ACHN (cell line): ENCODE results near the gene ARFRP1.
A peak's percentile ranks its signal among the peaks of the same experiment; 100 is the strongest.

ENCODE experiments used
- DNase-seq: peaks from one replicate; pipeline ENCODE4 v3.0.0-alpha.2; 2015
- in situ Hi-C: cut with HindIII; loops from 2 replicates; pipeline ENCODE4 v1.10.0; 2017; ENCODE audit warnings: low sequenced_read_pairs, low pct_ligation_motif_present, low pct_unique_long_range_greater_than_20kb

ARFRP1 gene

DNA sequence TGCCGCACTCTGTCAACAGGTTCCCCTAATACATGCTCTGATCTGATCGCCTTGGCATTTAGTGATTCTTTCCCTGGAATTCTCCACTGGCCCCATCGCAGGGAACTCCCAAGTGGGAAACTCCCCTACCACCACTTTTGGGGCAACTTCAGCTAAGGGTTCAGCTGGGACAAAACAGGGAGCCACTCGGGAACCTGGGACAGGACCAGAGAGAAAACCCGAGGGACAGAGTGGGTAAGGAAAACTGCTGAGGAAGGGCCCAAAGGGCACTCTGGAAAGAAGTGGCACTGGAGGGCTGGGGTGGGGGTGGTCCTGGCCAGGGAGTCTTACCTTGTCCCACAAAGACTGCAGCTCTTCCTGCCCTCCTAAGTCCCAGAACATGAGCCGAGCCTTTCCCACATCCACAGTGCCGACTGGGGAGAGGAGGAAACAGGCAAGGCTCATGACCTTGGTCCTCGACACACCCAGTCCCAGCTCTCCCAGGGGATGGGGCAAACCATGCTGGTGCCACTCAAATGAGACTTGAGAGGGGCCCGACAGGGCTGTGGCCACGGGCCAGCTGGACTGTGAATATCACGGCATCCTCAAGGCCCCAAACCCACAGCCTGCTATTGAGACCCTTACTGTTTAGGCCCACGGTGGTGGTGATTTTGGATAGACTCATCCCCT, 1.6 kb downstream of the ARFRP1 start:
- in situ Hi-C loops = no loop called here
- no peak for DNase-seq

DNA sequence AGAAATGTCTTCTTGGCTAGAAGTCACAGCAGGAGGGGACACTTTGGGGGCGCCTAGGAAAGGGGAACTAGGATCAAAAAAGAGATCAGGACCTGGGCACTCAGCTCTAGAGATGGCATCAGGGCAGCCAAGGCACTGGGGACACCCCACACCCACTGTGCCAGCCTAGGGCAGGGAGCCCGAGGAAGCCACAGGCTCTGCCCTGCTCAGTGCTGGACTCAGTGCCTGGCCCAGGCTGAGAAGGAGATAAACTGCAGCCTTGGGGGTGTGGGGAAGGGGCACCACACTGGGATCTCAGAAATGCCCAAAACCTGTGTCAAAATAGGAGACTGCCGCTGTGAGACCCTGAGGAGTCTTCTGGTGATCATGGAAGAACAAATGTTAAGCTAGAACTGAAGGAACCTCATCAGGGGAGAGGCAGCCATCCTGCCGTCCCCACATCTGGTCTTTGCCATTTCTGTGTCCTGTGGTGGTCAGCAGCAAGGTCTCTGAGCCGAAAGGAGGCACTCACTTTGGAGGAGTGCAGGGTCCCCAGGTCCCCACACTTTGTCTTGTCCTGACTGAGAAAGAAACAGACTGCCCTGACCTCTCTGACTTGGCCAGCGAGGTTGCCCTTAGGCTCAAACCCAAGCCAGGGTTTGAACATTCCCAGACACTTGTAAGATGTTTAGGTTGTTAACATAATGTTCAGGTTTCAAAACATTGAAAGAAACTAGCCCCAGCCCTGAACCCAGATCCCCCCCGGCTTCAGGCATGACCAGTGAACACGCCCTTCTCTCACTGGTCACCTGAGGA, 2.3 kb downstream of the ARFRP1 start:
- in situ Hi-C loops = no loop called here
- DNase-seq = no peak

DNA sequence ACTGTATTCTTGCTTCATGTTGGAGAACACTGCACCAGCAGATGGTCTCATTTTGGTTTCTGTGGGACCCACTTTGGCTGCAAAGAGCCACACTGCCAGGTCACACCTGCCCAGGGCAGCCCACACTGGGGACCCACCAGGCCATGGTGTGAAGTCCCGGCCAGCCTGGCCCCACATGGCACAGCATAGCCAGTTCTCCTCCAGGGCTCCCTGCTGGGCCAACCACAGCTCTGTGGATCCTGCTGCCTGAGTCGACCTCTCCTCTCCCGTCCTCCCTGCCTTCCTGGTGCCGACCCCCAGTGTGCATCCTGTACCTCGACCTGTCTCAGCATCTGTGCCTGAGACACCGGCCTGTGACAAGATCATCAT, 3.0 kb downstream of the ARFRP1 start:
- in situ Hi-C loops = no loop called here
- no peak for DNase-seq

DNA sequence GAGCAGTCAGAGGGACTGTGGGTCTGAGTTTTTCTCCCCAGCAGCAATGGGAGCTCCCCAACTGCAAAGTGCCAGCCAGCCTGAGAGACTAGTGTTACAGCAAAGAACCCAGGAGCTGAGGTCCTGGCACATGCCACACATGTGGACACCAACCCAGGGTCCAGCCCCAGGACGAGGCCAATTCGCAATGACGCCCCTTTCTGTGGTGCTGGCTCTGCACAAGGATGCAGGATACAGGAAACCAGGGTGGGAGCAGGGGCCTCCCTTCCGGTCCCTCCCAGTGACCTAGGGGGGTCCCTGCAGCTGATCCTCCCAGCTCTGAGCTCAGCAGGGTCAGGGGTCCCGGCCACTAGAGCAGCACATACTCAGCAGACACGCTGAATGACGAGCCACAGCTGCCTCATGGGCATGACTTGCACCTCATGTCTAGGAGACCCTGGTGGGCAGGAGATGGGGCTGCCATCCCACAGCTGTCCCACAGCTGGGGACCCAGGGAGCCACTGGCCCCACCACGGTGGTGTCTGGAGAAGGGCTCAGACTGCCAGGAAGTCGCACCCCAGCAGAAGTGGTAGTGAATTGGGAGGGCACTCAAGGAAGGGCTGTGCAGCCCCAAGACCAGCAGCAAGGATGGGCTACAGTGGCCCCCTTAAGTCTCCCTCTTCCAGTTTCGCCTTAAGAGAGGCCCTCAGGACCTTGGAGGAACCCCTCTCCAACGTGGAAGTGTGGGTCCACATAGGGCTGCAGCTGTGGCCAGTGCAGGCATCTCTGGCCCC, 3.6 kb downstream of the ARFRP1 start:
- DNase-seq = no peak
- in situ Hi-C loops = no loop called here

DNA sequence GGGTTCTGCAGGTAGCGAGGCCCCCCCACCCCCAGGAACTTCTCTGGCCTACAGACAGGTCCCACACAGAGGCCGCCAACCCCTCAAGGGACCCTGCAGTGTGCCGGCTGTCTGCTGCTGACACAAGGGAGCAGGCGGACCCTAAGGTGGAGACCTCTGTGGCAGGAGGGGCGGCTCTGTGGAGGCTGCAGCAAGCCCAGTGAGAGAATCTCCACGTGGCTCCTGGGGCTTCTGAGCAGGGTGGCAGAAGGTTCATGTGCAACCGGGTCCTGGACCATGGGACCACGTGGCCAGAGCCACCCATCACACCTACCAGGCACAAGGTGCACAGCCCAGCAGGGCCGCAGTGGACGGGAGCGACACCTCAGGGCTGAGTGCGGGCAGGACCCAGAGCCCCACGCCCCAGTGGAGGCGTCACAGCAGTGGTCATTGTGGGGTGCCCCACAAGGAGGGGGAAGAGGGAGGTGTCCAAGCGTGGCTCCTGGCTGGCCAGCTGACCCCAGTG, 4.3 kb downstream of the ARFRP1 start:
- in situ Hi-C loops = no loop called here

DNA sequence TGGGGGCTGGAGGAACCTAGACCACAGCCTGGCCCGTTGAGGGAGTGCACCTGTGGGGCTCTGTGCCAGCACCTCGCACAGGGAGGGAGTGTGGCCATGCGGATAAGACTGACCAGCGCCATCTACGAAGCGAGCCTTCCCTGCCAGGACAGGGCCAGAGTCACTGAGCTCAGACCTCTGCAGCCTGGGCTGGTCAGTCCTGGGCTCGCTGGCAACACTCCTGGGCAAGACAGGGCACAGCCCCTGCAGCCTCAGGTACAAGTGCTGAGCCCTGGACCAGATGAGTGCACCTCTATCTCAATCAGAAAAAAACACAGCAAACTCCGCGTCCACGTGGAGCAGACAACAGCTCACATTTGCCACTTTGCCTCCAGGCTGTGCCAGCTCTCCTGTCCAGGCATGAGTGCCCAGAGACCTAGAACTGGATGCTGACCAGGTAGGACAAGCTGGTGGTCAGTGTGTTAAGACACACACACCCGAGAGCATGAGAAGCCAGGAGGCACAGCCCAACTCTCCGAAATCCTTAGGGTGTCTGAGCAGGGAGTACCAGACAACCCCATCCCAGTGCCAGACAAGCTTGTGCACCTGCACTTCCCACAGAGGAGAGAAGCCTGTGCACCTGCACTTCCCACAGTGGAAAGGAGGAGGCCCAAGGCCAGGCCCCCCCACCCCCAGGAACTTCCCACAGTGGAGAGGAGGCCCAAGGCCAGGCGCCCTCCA, 4.9 kb downstream of the ARFRP1 start:
- DNase-seq = no peak
- in situ Hi-C loops = no loop called here

More for the DNA sequence above, 4.3 kb downstream of the ARFRP1 start:
- DNase-seq = no peak

DNA sequence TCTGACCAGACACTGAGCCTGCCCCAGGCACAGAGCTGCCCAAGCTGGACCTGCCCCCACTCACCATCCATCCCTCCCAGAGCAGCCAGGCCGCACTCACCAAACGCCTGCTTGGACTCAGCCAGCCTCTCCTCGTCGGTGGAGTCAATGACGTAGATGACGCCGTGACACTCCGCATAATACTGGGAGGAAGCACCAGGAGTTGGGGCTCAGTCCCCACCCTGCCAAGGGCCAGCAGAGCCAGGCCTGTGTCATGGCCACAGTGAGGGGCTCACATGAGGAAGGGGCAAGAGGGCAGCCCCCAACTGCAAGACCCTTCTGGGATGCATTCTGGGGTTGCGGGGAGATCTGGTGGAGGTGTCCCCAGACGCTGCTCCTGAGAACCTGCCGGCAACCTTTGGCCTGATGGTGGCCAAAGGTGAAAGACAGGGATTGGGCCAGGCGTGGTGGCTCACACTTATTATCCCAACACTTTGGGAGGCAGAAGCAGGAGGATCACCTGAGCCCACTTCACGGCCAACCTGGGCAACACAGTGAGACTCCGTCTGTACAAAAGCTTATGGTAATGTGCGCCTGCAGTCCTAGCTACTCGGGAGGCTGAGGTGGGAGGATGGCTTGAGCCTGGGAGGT, 5.6 kb downstream of the ARFRP1 start:
- DNase-seq = no peak
- in situ Hi-C loops = no loop called here

DNA sequence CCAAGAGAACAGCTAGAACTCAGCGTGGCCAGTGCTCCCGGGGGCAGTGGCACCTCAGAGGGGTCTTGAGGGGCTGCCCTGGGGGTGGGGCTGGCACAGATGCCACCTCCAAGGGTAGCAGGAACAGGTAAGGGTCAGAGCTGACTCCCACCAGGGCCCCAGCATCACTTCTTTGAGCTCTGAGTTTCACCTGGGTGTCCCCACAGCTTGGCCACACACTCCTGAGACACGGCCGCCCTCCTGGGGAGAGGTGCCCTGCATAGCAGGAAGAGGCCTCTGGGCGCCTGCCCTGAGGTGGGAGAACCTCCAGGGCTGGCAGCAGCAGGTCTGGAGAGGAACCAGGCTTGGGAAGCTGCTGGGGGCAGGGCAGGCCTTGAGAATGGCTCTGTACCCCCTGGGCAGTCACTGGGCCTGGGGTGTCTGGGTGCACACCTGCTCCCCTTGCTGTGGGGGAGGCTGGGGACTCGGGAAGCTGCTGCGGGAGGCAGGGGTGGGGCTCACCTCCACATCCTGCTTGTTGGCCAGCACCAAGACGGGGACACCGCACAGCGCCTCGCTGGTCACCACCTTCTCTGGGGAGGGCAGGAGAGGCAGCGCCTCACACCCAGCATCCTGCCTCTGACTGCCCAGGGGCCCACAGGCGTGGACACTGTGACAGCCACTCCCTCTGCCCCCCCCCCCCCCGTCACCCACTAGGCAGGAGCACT, 6.3 kb downstream of the ARFRP1 start:
- DNase-seq = no peak
- in situ Hi-C loops = no loop called here

DNA sequence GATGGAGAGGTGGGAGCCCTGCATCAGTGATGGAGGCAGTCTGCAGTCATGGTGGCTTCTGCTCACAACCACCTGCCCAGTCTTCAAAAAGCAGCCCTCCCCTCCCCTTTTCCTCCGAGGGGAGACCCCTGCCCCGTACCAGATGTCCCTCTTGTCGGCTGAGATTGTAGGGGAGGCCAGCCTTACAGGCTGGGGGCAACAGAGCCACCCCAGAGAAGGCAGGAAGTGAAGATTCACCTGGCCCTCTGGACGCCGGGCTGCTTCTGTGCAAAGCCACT, 6.8 kb downstream of the ARFRP1 start:
- in situ Hi-C loops = no loop called here

DNA sequence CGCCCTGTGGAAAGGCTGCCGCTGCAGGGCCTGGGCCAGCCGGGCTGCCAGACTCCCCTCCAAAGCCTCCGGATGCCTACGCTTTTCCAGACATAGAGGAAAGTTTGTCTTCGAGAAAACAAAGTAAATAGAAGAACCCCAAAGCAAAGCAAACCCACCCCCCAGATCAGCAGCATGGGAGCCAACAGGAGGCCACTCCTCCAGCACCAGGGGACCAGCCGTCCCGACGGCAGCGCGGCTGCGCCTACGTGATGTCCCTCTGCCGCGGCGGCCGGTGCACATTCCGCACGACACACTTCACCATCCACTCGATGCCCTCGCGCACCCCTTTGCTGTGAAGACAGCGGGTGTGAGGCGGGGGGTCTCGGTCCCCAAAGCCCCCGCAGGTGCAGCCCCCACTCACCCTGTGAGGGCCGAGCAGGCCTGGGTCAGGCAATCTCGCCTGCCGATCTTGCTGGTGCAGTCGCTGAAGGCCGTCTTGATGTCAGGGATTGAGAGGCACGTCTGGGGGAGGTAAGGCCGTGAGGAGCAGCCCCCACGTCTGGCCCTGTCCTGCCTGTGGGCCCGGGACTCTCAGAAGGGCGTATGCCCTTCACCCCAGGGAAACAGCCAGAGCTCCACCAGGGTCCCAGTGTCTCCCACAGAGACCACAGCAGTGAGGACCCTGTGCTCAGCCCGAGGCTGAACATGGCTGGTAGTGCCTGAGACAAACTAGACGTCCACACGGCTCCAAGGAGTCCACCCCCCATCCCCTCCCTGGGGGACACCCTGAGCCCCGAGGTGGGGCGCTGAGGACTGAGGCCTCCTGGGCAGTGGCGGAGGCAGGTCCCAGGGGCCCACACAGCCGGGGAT, 7.4 kb downstream of the ARFRP1 start:
- DNase-seq = no peak
- in situ Hi-C loops = no loop called here

More for the DNA sequence above, 6.8 kb downstream of the ARFRP1 start:
- DNase-seq = no peak

DNA sequence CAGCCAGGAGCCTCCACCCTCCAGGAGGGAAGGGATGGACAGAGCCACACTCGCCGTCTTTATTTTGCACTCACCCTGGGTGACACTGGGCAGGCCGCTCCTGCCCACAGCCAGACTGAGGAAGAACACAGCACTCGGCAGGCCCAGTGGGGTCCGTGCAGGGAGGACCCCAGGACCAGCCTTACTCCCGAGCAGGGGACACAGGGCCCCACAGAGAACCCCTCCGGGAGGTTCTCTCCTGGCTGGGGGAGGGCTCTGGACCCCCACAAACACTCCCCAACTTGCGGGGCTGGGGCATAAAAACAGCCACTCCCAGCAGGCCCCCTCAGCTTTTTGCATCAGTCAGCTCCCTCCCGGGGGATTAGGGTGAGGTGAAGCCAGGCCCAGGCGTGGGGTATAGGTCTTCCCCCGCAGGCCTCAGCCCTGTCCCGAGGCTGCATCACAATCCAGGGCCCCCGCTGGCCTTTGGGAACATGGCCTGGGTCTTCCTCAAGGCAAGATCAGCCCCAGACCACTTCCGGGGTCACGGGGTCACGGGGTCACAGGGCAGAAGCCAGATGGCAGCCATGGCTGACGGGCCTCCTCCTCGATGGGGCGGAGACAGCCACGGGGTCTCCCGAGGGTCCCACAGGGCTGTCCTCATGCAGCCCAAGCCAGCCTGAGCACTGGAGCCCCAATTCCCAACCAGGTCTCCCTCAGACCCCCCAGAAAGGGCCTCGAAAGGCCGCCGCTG, 8.1 kb downstream of the ARFRP1 start:
- DNase-seq = no peak
- in situ Hi-C loops = no loop called here

DNA sequence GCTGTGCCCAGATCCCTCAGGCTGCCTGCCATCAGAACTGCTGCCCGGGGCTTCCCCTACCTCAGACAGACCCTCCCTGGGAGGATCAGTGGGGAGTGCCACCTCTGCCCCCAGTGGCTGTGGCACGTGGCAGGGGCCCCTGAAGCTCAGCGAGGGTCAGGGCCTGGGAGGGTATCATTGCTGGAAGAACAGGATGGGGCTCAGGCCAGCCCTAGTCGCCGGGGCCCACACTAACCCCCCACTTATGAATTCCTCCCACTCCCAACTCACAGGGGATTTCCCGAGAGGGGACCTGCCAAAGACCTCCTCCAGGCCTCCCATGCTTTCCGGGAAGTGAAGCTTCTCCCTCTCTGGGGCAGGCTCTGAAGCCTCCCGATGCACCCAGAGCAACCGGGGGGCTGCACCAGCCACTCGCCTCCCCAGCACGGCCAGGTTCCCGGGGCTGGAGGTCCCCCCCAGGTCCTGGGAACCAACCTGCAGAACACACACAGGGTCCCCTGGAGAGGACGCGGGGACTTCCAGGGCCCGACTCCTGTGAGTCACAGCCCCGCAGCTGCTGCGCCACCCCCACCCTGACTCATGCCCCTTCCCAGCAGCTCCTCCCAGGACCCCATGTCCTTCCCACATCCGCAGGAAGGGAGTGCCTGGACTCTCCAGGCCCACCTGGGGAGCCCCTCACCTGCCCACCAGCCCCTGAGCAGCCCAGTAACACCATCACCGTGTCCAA, 8.9 kb downstream of the ARFRP1 start:
- peak; percentile 82 for DNase-seq
- in situ Hi-C loops = no loop called here

DNA sequence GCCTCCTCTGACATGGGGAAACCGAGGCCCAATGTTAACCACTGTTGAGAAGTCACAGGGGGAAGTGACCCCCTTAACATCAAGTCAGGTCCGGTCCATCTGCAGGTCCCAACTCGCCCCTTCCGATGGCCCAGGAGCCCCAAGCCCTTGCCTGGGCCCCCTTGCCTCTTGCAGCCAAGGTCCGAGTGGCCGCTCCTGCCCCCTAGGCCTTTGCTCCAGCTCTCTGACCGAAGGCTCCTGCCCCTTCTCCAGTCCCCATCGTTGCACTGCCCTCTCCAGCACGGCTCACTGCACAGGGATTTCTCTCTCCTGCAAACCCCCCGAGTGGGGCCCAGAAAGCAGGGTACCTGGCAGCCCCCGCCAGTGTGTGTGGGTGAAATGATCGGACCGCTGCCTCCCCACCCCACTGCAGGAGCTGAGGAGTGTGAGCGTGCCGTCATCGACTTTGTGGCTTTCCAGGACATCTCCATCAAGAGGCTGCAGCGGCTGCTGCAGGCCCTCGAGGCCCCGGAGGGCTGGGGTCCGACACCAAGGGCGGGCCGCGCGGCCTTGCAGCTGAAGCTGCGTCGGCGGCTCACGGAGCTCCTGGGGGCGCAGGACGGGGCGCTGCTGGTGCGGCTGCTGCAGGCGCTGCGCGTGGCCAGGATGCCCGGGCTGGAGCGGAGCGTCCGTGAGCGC, 9.8 kb downstream of the ARFRP1 start:
- in situ Hi-C loops = no loop called here
- DNase-seq = peak; percentile 27

DNA sequence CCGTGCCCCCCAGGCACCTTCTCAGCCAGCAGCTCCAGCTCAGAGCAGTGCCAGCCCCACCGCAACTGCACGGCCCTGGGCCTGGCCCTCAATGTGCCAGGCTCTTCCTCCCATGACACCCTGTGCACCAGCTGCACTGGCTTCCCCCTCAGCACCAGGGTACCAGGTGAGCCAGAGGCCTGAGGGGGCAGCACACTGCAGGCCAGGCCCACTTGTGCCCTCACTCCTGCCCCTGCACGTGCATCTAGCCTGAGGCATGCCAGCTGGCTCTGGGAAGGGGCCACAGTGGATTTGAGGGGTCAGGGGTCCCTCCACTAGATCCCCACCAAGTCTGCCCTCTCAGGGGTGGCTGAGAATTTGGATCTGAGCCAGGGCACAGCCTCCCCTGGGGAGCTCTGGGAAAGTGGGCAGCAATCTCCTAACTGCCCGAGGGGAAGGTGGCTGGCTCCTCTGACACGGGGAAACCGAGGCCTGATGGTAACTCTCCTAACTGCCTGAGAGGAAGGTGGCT, 10.4 kb downstream of the ARFRP1 start:
- in situ Hi-C loops = no loop called here
- peak; percentile 22 for DNase-seq

DNA sequence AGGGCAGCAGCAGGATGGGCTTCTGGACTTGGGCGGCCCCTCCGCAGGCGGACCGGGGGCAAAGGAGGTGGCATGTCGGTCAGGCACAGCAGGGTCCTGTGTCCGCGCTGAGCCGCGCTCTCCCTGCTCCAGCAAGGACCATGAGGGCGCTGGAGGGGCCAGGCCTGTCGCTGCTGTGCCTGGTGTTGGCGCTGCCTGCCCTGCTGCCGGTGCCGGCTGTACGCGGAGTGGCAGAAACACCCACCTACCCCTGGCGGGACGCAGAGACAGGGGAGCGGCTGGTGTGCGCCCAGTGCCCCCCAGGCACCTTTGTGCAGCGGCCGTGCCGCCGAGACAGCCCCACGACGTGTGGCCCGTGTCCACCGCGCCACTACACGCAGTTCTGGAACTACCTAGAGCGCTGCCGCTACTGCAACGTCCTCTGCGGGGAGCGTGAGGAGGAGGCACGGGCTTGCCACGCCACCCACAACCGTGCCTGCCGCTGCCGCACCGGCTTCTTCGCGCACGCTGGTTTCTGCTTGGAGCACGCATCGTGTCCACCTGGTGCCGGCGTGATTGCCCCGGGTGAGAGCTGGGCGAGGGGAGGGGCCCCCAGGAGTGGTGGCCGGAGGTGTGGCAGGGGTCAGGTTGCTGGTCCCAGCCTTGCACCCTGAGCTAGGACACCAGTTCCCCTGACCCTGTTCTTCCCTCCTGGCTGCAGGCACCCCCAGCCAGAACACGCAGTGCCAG, 11.0 kb downstream of the ARFRP1 start, which contains the start of gene TNFRSF6B:
TSS of gene TNFRSF6B (plus strand) at position 25 of the 729 bp plus-strand sequence. CDS start at position 141, 116 bp downstream.
- DNase-seq = no peak
- in situ Hi-C loops = no loop called here
